Measurements from ENCODE around the gene GRIN2A. TPM values are rescaled to one million over a fixed set of nuclear protein-coding genes. Genes with fewer than 3 reads are reported as not detected.

Gene GRIN2A
- polyA plus RNA-seq, 4 donors = 0.13 to 0.27 (median 0.19) TPM; not detected in 1

GRCh38 chr16:10180042-10180770, 2.0 kb downstream of the GRIN2A start:
- FAIRE-seq = no peak
- Histone ChIP-seq H3K4me3 (ENCODE audit: low read depth in 1 of 3, low read length in 3 of 3) (no peak overlapping the region), H3K4me1 (ENCODE audit: control insufficient read depth in 3 of 3, insufficient read depth in 2 of 3, low read depth in 1 of 3, low read length in 2 of 3) (peaks cover 0 to 4% (median 0%) of the 10 kb centered on the region in 3 donors), H3K36me3 (ENCODE audit: control insufficient read depth in 3 of 3, insufficient read depth in 2 of 3, low read depth in 1 of 3, low read length in 3 of 3) (no peaks in the 10 kb centered on the region), H3K9me3 (ENCODE audit: control insufficient read depth in 2 of 2, insufficient read depth in 1 of 2, low read depth in 1 of 2, low read length in 1 of 2) (no peaks in the 10 kb centered on the region), H3K27me3 (ENCODE audit: control insufficient read depth in 3 of 3, insufficient read depth in 3 of 3, low read length in 3 of 3) (peaks cover 3 to 51% (median 28%) of the 10 kb centered on the region in 3 donors), H3K27ac (ENCODE audit: low read depth in 1 of 3, low read length in 2 of 3) (no peak overlapping the region)
- DNase-seq = no peak
- WGBS, 3 donors = 47 to 65% (median 62%) methylated on average over 53 of the region's 53 CpGs

DNA sequence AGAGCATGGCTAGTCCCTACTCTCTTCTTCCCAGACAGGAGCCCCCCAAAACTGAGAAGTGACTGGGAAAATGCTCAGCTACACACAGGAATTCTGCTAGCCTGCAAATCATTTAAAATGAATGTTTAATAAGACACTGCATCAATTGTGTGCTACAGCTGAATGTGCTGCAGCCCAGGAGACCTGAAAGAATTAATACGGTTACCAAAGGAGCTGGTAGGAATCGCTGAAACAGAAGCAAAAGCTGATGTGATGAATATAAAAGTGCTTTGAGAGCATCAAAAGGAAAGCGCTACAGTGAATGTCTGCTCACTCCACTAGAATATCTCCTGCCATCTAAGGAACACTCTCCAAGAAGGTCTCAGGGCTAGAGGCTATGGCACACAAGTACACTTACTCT, 3.7 kb downstream of the GRIN2A start:
- H3K36me3 ChIP-seq (ENCODE audit: control insufficient read depth in 3 of 3, insufficient read depth in 2 of 3, low read depth in 1 of 3, low read length in 3 of 3) = no peaks in the 10 kb centered on the region
- H3K9me3 ChIP-seq (ENCODE audit: control insufficient read depth in 2 of 2, insufficient read depth in 1 of 2, low read depth in 1 of 2, low read length in 1 of 2) = peaks cover 0 to 3% of the 10 kb centered on the region in 2 donors
- no peak overlapping the region for H3K27ac ChIP-seq (ENCODE audit: low read depth in 1 of 3, low read length in 2 of 3)
- H3K27me3 ChIP-seq (ENCODE audit: control insufficient read depth in 3 of 3, insufficient read depth in 3 of 3, low read length in 3 of 3) = peaks cover 3 to 44% (median 22%) of the 10 kb centered on the region in 3 donors
- H3K4me1 ChIP-seq (ENCODE audit: control insufficient read depth in 3 of 3, insufficient read depth in 2 of 3, low read depth in 1 of 3, low read length in 2 of 3) = peaks cover 0 to 4% (median 0%) of the 10 kb centered on the region in 3 donors
- WGBS, 3 donors = 85 to 89% (median 89%) methylated on average over 3 of the region's 3 CpGs
- H3K4me3 ChIP-seq (ENCODE audit: low read depth in 1 of 3, low read length in 3 of 3) = no peak overlapping the region
- FAIRE-seq (no peak), DNase-seq (no peak)

GRCh38 chr16:10178080-10178479, 4.1 kb downstream of the GRIN2A start:
- 75 to 78% (median 76%) methylated on average over 2 of the region's 2 CpGs for WGBS, 3 donors
- Histone ChIP-seq H3K4me1 (ENCODE audit: control insufficient read depth in 3 of 3, insufficient read depth in 2 of 3, low read depth in 1 of 3, low read length in 2 of 3) (peaks cover 0 to 4% (median 0%) of the 10 kb centered on the region in 3 donors), H3K27me3 (ENCODE audit: control insufficient read depth in 3 of 3, insufficient read depth in 3 of 3, low read length in 3 of 3) (peaks cover 3 to 40% (median 17%) of the 10 kb centered on the region in 3 donors), H3K4me3 (ENCODE audit: low read depth in 1 of 3, low read length in 3 of 3) (no peak overlapping the region), H3K9me3 (ENCODE audit: control insufficient read depth in 2 of 2, insufficient read depth in 1 of 2, low read depth in 1 of 2, low read length in 1 of 2) (peaks cover 0 to 3% of the 10 kb centered on the region in 2 donors), H3K27ac (ENCODE audit: low read depth in 1 of 3, low read length in 2 of 3) (no peak overlapping the region), H3K36me3 (ENCODE audit: control insufficient read depth in 3 of 3, insufficient read depth in 2 of 3, low read depth in 1 of 3, low read length in 3 of 3) (no peaks in the 10 kb centered on the region)
- FAIRE-seq (no peak), DNase-seq (no peak)

GRCh38 chr16:10172848-10173655, 9.2 kb downstream of the GRIN2A start:
- Histone ChIP-seq H3K9me3 (ENCODE audit: control insufficient read depth in 2 of 2, insufficient read depth in 1 of 2, low read depth in 1 of 2, low read length in 1 of 2) (peaks cover 0 to 3% of the 10 kb centered on the region in 2 donors), H3K27me3 (ENCODE audit: control insufficient read depth in 3 of 3, insufficient read depth in 3 of 3, low read length in 3 of 3) (no peaks in the 10 kb centered on the region), H3K27ac (ENCODE audit: low read depth in 1 of 3, low read length in 2 of 3) (no peak overlapping the region), H3K36me3 (ENCODE audit: control insufficient read depth in 3 of 3, insufficient read depth in 2 of 3, low read depth in 1 of 3, low read length in 3 of 3) (no peaks in the 10 kb centered on the region), H3K4me1 (ENCODE audit: control insufficient read depth in 3 of 3, insufficient read depth in 2 of 3, low read depth in 1 of 3, low read length in 2 of 3) (peaks cover 0 to 2% (median 0%) of the 10 kb centered on the region in 3 donors), H3K4me3 (ENCODE audit: low read depth in 1 of 3, low read length in 3 of 3) (no peak overlapping the region)
- DNase-seq = no peak
- 87 to 93% (median 88%) methylated on average over 16 of the region's 16 CpGs for WGBS, 3 donors
- FAIRE-seq = no peak

DNA sequence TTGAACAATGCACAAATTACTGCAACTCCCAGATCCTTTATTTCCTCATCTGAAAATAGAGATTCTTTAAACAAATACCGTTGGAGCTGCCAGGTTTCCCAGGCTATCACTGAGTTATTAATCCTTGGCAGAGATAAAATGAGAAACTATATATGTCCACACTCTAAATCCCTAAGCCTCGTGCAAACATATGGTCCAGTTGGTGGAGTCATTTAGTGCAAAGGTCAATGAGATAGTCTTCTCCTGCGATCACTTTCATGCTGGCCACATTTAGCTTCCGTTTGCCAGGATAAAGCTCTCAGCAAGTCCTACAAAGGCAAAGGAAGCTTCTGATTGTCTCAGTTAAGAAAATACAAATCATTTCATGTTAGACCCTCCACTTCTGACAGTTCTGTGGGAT, 11.0 kb downstream of the GRIN2A start:
- Histone ChIP-seq H3K9me3 (ENCODE audit: control insufficient read depth in 2 of 2, insufficient read depth in 1 of 2, low read depth in 1 of 2, low read length in 1 of 2) (peaks cover 0 to 3% of the 10 kb centered on the region in 2 donors), H3K4me1 (ENCODE audit: control insufficient read depth in 3 of 3, insufficient read depth in 2 of 3, low read depth in 1 of 3, low read length in 2 of 3) (peaks cover 0 to 2% (median 0%) of the 10 kb centered on the region in 3 donors), H3K36me3 (ENCODE audit: control insufficient read depth in 3 of 3, insufficient read depth in 2 of 3, low read depth in 1 of 3, low read length in 3 of 3) (no peaks in the 10 kb centered on the region), H3K4me3 (ENCODE audit: low read depth in 1 of 3, low read length in 3 of 3) (no peak overlapping the region), H3K27ac (ENCODE audit: low read depth in 1 of 3, low read length in 2 of 3) (no peak overlapping the region), H3K27me3 (ENCODE audit: control insufficient read depth in 3 of 3, insufficient read depth in 3 of 3, low read length in 3 of 3) (no peaks in the 10 kb centered on the region)
- WGBS, 3 donors = 11 to 32% (median 17%) methylated on average over 4 of the region's 4 CpGs
- DNase-seq (peak; percentile 23 to 88), FAIRE-seq (no peak)

DNA sequence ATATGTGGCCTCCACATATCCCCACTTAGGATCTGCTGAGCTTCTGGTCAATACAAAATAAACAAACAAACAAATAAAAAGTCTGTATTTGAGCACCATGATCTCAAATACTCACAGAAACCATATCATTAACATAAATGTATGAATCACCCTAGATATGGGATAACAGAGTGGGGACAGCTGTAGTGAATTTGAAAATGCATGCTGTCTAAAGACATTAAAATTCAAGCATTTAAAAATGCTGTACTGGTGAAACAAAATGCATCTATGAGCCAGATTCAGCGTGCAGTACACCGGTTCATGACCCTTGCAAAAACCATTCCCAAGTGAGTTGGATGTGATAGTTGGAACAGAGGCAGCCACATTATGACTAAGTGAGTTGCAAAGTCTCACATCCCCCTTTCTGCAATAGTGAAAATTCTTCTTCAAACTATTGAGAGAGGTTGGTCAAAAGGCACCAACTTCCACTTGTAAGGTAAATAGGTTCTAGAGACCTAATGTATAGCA, 12.3 kb downstream of the GRIN2A start:
- Histone ChIP-seq H3K4me3 (ENCODE audit: low read depth in 1 of 3, low read length in 3 of 3) (no peak overlapping the region), H3K9me3 (ENCODE audit: control insufficient read depth in 2 of 2, insufficient read depth in 1 of 2, low read depth in 1 of 2, low read length in 1 of 2) (peaks cover 0 to 3% of the 10 kb centered on the region in 2 donors), H3K27ac (ENCODE audit: low read depth in 1 of 3, low read length in 2 of 3) (no peak overlapping the region), H3K4me1 (ENCODE audit: control insufficient read depth in 3 of 3, insufficient read depth in 2 of 3, low read depth in 1 of 3, low read length in 2 of 3) (peaks cover 0 to 2% (median 0%) of the 10 kb centered on the region in 3 donors), H3K27me3 (ENCODE audit: control insufficient read depth in 3 of 3, insufficient read depth in 3 of 3, low read length in 3 of 3) (no peaks in the 10 kb centered on the region), H3K36me3 (ENCODE audit: control insufficient read depth in 3 of 3, insufficient read depth in 2 of 3, low read depth in 1 of 3, low read length in 3 of 3) (no peaks in the 10 kb centered on the region)
- DNase-seq (no peak), FAIRE-seq (no peak)
- WGBS, 3 donors = 93 to 97% (median 94%) methylated on average over 2 of the region's 2 CpGs

GRCh38 chr16:10169031-10169430, 13.2 kb downstream of the GRIN2A start:
- no peak overlapping the region for H3K4me3 ChIP-seq (ENCODE audit: low read depth in 1 of 3, low read length in 3 of 3)
- H3K4me1 ChIP-seq (ENCODE audit: control insufficient read depth in 3 of 3, insufficient read depth in 2 of 3, low read depth in 1 of 3, low read length in 2 of 3) = peaks cover 0 to 2% (median 0%) of the 10 kb centered on the region in 3 donors
- H3K27me3 ChIP-seq (ENCODE audit: control insufficient read depth in 3 of 3, insufficient read depth in 3 of 3, low read length in 3 of 3) = no peaks in the 10 kb centered on the region
- DNase-seq = no peak
- no peaks in the 10 kb centered on the region for H3K36me3 ChIP-seq (ENCODE audit: control insufficient read depth in 3 of 3, insufficient read depth in 2 of 3, low read depth in 1 of 3, low read length in 3 of 3)
- H3K27ac ChIP-seq (ENCODE audit: low read depth in 1 of 3, low read length in 2 of 3) = no peak overlapping the region
- 84 to 89% (median 85%) methylated on average over 3 of the region's 3 CpGs for WGBS, 3 donors
- FAIRE-seq = no peak
- peaks cover 0 to 4% of the 10 kb centered on the region in 2 donors for H3K9me3 ChIP-seq (ENCODE audit: control insufficient read depth in 2 of 2, insufficient read depth in 1 of 2, low read depth in 1 of 2, low read length in 1 of 2)

GRCh38 chr16:10168258-10168657, 14.0 kb downstream of the GRIN2A start:
- 14 to 46% (median 32%) methylated on average over 1 of the region's 1 CpG for WGBS, 3 donors
- peaks cover 0 to 3% of the 10 kb centered on the region in 2 donors for H3K9me3 ChIP-seq (ENCODE audit: control insufficient read depth in 2 of 2, insufficient read depth in 1 of 2, low read depth in 1 of 2, low read length in 1 of 2)
- peaks cover 0 to 2% (median 0%) of the 10 kb centered on the region in 3 donors for H3K4me1 ChIP-seq (ENCODE audit: control insufficient read depth in 3 of 3, insufficient read depth in 2 of 3, low read depth in 1 of 3, low read length in 2 of 3)
- FAIRE-seq (no peak), DNase-seq (no peak)
- H3K4me3 ChIP-seq (ENCODE audit: low read depth in 1 of 3, low read length in 3 of 3) = no peak overlapping the region
- no peaks in the 10 kb centered on the region for H3K36me3 ChIP-seq (ENCODE audit: control insufficient read depth in 3 of 3, insufficient read depth in 2 of 3, low read depth in 1 of 3, low read length in 3 of 3)
- H3K27me3 ChIP-seq (ENCODE audit: control insufficient read depth in 3 of 3, insufficient read depth in 3 of 3, low read length in 3 of 3) = peaks cover 0 to 1% (median 0%) of the 10 kb centered on the region in 3 donors
- no peak overlapping the region for H3K27ac ChIP-seq (ENCODE audit: low read depth in 1 of 3, low read length in 2 of 3)
